ENCODE data around the gene SLC6A2. TPM values are rescaled to one million over a fixed set of nuclear protein-coding genes. Genes with fewer than 3 reads are reported as not detected.
"Not testable (repeated sequence)": the region's sequence is repeated elsewhere in the genome, so short reads cannot be mapped to it uniquely, and the experiment has no call there.

The SLC6A2 gene
- polyA plus RNA-seq, 4 donors, result 0.12 to 0.93 (median 0.32) TPM

GRCh38 chr16:55753145-55753631, 97.4 kb downstream of the SLC6A2 start:
- not testable (repeated sequence) for DNase-seq (ENCODE audit: low read depth in 4 of 4, low spot score in 3 of 4)

Other genes starting within 250 kb of the SLC6A2 start
- 100 to 1,000 TPM; 269 to 351 (median 331) TPM for gene MMP2, start 176.8 kb upstream of the SLC6A2 start, polyA plus RNA-seq (ENCODE audit: insufficient read length in 4 of 4)
- gene LPCAT2, start 146.9 kb upstream of the SLC6A2 start, polyA plus RNA-seq (ENCODE audit: insufficient read length in 4 of 4), result 10 to 100 TPM in 1 of 4 donors, 1 to 10 TPM in 3; 9.4 to 10.5 (median 9.7) TPM
- gene CAPNS2, start 89.3 kb upstream of the SLC6A2 start, polyA plus RNA-seq (ENCODE audit: insufficient read length in 4 of 4), result under 1 TPM in 1 of 4 donors, not detected in 3; 0.21 TPM
- 10 to 100 TPM in 1 of 4 donors, 1 to 10 TPM in 2, under 1 TPM in 1; 0.86 to 15.3 (median 2.5) TPM for gene CES1, start 177.1 kb downstream of the SLC6A2 start, polyA plus RNA-seq (ENCODE audit: insufficient read length in 4 of 4)
- gene CES5A, start 219.4 kb downstream of the SLC6A2 start, polyA plus RNA-seq (ENCODE audit: insufficient read length in 4 of 4), result under 1 TPM in 3 of 4 donors, not detected in 1; 0.03 to 0.37 (median 0.21) TPM

Data from right renal pelvis (tissue), 4 donors.